GM19025 (cell line): ENCODE results near the gene DSC3.
"Not testable (repeated sequence)": the region's sequence is repeated elsewhere in the genome, so short reads cannot be mapped to it uniquely, and the experiment has no call there.

Experiments used
- ATAC-seq: cut with Tn5 transposase; IDR thresholded peaks from one replicate; pipeline ENCODE4 v1.9.1; 2021; ENCODE audit warnings: mild to moderate bottlenecking, low read depth, moderate library complexity; ENCODE audit not compliant: unreplicated experiment

DSC3 gene

DNA sequence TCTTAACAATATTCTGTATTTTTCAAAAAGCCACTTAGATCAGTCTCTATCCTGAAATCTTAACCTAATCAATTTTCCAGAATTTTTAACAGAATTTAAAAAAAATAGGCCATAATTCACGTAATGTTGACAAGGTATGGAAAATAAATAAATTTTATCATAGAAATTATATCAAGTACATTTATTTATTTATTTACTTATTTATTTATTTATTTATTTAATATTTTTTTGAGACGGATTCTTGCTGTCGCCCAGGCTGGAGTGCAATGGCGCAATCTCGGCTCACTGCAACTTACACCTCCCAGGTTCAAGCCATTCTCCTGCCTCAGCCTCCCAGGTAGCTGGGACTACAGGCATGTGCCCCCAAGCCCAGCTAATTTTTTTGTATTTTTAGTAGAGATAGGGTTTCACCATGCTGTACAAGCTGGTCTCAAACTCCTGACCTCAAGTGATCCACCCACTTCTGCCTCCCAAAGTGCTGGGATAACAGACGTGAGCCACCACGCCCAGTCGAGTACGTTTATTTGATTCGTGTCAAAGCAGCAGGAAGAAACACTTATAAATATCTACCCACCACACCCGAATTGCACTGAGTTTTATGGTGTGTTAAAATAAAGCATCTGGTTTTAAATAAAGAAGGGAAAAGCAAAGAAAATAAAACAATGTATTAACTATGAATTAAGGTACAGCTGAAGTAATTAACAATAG is 60.1 kb downstream of the DSC3 start:
- no peak for ATAC-seq

DNA sequence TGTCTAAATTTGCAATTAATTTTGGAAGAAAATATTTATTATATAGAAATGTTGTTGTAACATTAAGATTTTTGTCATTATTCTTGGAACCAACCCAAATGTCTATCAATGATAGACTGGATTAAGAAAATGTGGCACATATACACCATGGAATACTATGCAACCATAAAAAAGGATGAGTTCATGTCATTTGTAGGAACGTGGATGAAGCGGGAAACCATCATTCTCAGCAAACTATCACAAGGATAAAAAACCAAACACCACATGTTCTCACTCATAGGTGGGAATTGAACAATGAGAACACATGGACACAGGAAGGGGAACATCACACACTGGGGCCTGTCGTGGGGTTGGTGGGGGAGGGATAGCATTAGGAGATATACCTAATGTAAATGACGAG is 64.5 kb downstream of the DSC3 start:
- ATAC-seq: not testable (repeated sequence)

DNA sequence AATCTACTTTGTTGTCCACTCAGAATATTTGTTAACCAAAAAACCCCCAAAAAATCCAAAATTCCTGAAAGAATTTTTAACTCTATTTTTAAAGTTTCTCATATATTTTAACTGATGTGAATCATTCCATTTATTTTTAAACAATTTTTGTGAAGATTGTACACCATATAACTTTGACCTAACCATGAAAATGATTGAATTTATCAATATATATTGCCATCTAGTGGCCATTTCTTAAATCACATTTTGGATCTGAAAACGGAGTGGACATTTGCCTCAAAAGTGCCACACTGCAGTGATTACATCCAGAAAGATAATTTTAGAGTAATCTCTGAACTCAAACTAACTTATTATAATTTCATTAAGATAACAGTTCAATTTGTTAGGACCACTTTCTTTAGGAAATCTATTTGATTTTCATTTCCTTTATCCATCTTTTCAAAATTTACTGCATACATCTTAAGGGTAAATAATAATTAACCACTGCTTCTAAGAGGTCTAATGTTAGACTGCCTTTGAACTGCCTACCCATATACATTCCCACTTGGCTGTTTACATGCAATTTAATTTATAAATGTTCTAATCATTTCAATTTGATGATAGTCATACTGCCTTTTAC is 71.1 kb downstream of the DSC3 start:
- ATAC-seq: no peak

DNA sequence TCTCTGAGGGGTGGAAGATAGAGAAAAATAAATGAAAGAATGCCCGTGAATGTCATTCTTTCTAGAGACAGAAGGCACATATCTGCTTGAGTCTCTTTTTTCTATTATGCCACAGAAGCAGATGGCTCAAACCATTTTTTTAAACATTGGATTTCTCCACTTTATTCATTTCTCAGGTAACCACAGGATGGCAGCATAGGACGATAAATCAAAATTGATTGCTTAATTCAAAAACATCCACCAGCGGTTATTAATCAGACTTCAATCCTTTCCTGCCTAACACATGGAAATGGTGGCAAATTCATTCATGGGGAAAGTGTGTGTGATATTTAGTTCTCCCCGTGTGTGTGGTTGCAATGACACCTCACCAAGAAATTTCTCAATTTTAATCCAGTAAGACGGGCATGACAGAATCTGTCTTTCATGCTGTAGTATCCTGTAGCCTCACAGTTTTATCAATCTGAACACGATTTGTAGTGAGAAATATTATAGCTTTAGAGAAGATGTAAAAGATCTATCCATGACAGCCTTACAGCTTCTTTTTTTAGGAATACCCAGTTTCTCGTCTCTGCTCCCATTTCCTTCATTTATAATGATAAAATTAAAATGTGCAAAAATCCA is 72.2 kb downstream of the DSC3 start:
- no peak for ATAC-seq

DNA sequence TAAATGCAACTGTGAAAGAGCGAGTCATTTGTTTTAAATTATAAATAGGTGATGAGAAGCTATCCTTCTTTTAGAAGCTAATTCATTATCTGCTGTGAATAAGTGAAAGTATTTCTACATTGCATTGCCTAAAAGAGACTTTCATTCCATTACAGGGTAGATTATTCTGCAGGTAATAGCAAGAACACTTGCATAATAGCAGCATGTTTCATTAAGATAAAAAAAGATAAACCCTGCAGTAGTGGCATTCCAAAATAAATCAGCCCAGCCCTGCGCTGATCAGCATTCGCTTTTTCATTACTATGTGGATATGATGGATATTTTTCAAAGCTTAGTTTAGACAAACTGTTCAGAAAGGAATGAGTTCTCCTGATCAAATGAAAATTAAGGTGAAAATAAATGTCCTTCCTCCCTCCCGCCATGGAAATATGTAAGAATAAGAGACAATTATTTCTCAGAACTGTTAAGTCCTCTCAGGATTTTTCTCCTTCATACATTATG is 72.8 kb downstream of the DSC3 start:
- no peak for ATAC-seq

DNA sequence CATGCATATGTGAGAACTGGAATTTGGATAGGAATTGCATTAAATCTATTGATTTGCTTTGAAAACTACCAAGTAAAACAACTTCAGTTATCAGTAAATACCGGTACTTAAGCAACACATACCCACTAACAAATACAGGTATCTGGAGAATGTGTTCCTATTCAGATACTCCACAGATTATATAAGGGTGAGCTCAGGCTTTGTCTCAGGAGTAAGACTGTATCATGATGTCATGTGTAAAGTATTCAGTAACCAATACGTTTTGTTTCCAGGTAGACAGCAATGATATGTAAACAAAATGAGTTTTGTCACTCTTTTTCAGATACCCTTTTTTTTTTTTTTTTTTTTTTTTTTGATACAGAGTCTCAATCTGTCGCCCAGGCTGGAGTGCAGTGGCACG is 74.8 kb downstream of the DSC3 start:
- ATAC-seq: no peak

DNA sequence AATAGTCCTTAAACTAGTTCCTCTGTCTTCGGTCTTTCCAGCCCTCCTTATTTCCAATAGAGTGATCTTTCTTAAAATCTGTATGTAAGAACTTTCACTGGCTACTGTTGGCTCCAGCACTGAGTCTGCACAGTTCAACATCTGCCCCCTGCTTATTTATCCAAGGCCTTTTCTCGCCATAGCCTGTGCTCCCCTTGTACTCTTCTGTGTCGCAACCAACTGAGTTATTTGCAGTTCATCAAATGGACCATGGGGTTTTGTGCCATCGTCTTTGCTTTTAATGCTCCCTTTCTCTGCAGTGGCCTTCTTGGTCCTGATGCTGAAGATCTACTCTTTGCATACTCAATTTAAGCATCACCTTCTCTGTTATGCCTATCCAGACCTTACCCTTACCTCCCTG is 77.3 kb downstream of the DSC3 start:
- ATAC-seq: no peak

DNA sequence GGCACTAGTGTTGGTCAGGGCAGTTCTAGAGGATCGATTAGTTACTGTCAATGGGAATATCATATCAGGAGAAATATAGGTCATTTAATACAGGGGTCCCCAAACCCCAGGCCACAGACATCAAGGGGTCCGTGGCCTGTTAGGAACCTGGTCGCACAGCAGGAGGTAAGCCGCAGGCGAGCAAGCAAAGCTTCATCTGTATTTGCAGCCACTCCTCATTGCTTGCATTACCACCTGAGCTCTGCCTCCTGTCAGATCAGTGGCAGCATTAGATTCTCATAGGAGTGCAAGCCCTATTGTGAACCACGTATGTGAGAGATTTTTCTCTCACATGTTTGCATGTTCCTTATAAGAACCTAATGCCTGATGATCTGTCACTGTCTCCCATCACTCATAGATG is 81.9 kb downstream of the DSC3 start:
- ATAC-seq: no peak

DNA sequence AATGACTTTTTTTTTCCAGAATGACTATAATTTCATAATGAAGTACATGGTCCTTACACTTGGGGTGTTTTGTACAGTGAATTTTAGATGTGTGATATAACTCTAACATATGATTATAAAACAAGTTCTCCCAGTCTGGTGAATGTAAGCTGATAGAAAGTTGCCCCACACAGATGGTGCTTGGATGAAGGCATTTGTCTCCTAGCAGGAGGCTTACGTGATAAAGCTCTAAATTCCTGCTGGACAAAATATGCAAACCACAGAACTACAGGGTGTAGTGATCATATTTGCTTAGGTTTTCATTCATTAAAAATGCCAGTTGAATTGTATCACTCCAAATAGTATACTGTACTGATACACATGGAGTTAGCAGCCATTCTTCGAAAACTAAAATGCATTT is 85.5 kb downstream of the DSC3 start:
- ATAC-seq: no peak

DNA sequence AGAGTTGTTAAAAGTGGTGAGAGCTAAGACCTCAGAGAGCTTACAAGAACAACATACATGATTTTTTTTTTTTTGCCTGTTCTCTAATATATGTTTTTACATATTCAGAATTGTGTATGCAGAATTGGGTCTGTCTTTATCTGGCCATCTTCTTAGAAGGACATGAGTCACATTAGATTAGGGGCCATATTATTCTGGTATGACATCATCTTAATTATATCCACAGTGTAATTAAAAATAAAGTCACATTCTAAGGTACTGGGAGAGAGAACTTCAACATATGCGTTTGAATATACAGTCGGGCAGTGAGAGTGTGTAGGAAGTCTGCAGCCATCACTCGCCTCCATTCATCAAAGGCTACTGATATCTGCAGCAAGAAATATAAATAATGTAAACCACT is 88.3 kb downstream of the DSC3 start:
- no peak for ATAC-seq

DNA sequence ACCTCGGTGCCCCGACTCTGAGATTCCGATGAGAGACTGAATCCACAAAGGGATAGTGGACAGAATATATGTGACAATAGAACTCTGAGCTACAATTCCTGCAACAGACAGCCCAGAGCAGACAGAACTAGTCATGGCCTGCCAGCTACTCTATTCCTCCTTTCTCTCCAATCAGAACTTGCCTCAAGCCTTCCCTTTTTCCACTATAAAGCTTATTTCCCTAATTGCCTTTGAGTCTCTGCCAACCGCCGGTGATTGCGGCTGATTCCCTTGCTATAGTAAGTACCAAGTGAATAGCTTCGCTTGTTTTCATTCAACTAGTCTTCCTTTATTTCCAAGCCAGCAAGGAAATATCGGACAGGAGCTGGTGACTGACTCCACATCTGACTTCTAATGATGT is 96.8 kb downstream of the DSC3 start:
- no peak for ATAC-seq

DNA sequence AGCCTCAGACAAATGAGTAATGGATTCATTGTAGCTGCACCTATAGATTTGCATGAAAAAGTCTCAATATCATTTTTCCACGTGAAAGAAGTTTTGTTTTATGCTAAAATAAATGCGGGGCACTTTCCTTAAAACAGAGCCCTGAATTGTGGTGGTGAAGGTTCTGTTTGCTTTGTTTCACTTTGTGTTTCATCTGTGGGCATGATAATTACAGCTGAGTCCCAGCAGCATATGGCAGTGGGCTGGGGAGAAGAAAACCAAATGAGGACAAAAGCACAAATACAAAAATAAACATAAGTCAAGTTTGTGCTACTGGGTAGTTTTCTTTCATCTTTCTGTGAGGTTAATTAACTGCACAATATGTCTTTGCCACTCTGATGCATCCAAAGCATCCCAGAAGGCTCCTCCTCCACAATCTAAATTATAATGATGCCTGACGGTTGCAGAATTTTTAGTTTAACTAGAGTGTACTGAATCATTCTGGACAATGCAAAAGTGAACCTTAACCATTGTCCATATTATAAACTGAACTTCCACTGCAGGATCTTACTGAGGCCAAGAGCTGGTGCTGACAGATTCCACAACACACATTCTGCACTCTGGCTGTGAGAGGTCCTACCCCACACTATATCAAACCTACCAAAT is 97.6 kb downstream of the DSC3 start:
- ATAC-seq: no peak

DNA sequence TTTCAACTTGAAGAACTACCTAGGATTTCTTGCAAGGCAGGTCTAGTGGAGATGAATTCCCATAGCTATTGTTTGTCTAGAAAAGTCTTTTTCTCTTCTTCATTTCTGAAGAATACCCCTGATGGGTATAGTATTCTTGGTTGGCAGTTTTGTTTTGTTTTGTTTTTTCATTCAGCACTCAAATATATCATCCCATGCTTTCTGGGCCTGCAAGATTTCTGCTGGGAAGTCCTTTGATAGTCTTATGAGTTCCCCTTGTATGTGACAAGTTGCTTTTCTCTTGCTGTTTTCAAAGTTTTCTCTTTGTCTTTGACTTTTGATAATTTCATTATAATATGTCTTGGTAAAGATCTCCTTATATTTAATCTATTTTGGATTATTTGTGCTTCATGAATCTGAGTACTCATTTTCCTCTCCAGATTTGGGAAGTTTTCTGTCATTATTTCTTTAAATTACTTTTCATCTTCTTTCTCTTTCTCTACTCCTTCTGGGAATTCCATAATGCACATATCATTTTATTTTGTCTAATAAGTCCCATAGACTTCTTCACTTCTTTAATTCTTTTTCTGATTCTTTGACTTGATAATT is 101.5 kb downstream of the DSC3 start:
- ATAC-seq: no peak
